ENCODE data around the gene TGFB1I1.

DNA sequence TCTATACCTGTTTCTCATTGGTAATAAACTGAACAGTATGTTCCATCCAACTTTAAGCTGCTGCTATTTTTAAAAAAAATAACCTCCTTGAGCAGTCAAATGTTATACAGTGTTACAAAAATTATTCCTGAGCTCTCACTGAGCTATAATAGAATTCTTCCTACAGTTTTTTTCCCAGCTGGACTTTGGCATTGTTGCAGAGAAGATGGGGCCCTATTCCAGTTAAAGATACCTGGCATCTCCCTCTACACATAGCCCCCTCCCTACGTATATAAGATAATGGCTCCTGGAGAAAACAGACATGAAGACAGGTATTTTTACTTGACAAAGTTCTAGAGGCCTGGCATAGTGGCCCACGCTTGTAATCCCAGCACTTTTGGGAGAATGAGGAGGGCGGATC lies 42.2 kb upstream of the TGFB1I1 start:
- TF ChIP-seq CREB1 (IDR thresholded peaks at IDR 0.05; ENCODE audit: low read depth) (no peak), TEAD4 (IDR thresholded peaks at IDR 0.05) (no peak), YY1 (IDR thresholded peaks at IDR 0.05; ENCODE audit: low read depth) (no peak), CEBPB (IDR thresholded peaks at IDR 0.05) (no peak), TAF1 (IDR thresholded peaks at IDR 0.05; ENCODE audit: low read depth) (no peak), RAD21 (IDR thresholded peaks at IDR 0.05; ENCODE audit: low read depth) (no peak), EGR1 (IDR thresholded peaks at IDR 0.05) (no peak), EP300 (IDR thresholded peaks at IDR 0.05; ENCODE audit: borderline replicate concordance) (no peak), NFIC (IDR thresholded peaks at IDR 0.05) (no peak), FOXM1 (IDR thresholded peaks at IDR 0.05; ENCODE audit: borderline replicate concordance, low read depth) (no peak), ZBTB7A (IDR thresholded peaks at IDR 0.05; ENCODE audit: low read depth) (no peak)
- TF ChIP-seq, protein P1, sequence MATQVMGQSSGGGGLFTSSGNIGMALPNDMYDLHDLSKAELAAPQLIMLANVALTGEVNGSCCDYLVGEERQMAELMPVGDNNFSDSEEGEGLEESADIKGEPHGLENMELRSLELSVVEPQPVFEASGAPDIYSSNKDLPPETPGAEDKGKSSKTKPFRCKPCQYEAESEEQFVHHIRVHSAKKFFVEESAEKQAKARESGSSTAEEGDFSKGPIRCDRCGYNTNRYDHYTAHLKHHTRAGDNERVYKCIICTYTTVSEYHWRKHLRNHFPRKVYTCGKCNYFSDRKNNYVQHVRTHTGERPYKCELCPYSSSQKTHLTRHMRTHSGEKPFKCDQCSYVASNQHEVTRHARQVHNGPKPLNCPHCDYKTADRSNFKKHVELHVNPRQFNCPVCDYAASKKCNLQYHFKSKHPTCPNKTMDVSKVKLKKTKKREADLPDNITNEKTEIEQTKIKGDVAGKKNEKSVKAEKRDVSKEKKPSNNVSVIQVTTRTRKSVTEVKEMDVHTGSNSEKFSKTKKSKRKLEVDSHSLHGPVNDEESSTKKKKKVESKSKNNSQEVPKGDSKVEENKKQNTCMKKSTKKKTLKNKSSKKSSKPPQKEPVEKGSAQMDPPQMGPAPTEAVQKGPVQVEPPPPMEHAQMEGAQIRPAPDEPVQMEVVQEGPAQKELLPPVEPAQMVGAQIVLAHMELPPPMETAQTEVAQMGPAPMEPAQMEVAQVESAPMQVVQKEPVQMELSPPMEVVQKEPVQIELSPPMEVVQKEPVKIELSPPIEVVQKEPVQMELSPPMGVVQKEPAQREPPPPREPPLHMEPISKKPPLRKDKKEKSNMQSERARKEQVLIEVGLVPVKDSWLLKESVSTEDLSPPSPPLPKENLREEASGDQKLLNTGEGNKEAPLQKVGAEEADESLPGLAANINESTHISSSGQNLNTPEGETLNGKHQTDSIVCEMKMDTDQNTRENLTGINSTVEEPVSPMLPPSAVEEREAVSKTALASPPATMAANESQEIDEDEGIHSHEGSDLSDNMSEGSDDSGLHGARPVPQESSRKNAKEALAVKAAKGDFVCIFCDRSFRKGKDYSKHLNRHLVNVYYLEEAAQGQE (IDR thresholded peaks at IDR 0.05; ENCODE audit: low read depth): no peak
- TF ChIP-seq, protein P2, sequence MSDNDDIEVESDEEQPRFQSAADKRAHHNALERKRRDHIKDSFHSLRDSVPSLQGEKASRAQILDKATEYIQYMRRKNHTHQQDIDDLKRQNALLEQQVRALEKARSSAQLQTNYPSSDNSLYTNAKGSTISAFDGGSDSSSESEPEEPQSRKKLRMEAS (IDR thresholded peaks at IDR 0.05): no peak
- TF ChIP-seq, protein P3, sequence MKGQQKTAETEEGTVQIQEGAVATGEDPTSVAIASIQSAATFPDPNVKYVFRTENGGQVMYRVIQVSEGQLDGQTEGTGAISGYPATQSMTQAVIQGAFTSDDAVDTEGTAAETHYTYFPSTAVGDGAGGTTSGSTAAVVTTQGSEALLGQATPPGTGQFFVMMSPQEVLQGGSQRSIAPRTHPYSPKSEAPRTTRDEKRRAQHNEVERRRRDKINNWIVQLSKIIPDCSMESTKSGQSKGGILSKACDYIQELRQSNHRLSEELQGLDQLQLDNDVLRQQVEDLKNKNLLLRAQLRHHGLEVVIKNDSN (IDR thresholded peaks at IDR 0.05): no peak

Data from Ishikawa (cell line).